HG02884 (cell line): ENCODE measurements around the gene ADSS2.
"Not testable (repeated sequence)": the region's sequence is repeated elsewhere in the genome, so short reads cannot be mapped to it uniquely, and the experiment has no call there.

Source experiments
- ATAC-seq: cut with Tn5 transposase; IDR thresholded peaks from one replicate; pipeline ENCODE4 v1.9.1; 2021; ENCODE audit warnings: mild to moderate bottlenecking, moderate library complexity; ENCODE audit not compliant: unreplicated experiment

Gene ADSS2

GRCh38 chr1:244400974-244401373 lies 50.7 kb downstream of the ADSS2 start:
- no peak for ATAC-seq

- no peak for ATAC-seq
These were observed 54.6 kb downstream of the ADSS2 start for GRCh38 chr1:244397131-244397530.

- ATAC-seq = no peak
These were observed 55.7 kb downstream of the ADSS2 start for GRCh38 chr1:244395965-244396364.

GRCh38 chr1:244394826-244395765 lies 56.6 kb downstream of the ADSS2 start:
- no peak for ATAC-seq

GRCh38 chr1:244394346-244394745 lies 57.4 kb downstream of the ADSS2 start:
- no peak for ATAC-seq

GRCh38 chr1:244393604-244394176 lies 58.0 kb downstream of the ADSS2 start:
- no peak for ATAC-seq

GRCh38 chr1:244391761-244392160 lies 59.9 kb downstream of the ADSS2 start:
- ATAC-seq = no peak

- no peak for ATAC-seq
These were observed 62.7 kb downstream of the ADSS2 start for GRCh38 chr1:244388961-244389360.

GRCh38 chr1:244387415-244387814 lies 64.3 kb downstream of the ADSS2 start:
- ATAC-seq = no peak

GRCh38 chr1:244386595-244386994 lies 65.1 kb downstream of the ADSS2 start:
- no peak for ATAC-seq

GRCh38 chr1:244384066-244384465 lies 67.6 kb downstream of the ADSS2 start:
- ATAC-seq = no peak

GRCh38 chr1:244383278-244383884 lies 68.3 kb downstream of the ADSS2 start:
- ATAC-seq = no peak

- ATAC-seq = no peak
These were observed 69.7 kb downstream of the ADSS2 start for GRCh38 chr1:244381878-244382565.

GRCh38 chr1:244376126-244376525 lies 75.6 kb downstream of the ADSS2 start:
- ATAC-seq = no peak

- no peak for ATAC-seq
These were observed 76.7 kb downstream of the ADSS2 start for GRCh38 chr1:244375051-244375450.

GRCh38 chr1:244374484-244374883 lies 77.2 kb downstream of the ADSS2 start:
- ATAC-seq = not testable (repeated sequence)

- ATAC-seq = no peak
These were observed 80.2 kb downstream of the ADSS2 start for GRCh38 chr1:244371242-244372141.

GRCh38 chr1:244370060-244370637 lies 81.6 kb downstream of the ADSS2 start:
- no peak for ATAC-seq

- no peak for ATAC-seq
These were observed 82.3 kb downstream of the ADSS2 start for GRCh38 chr1:244369256-244370057.
